MV-4-11 (cell line): Measurements from ENCODE around the gene GBP3.
"Not testable (repeated sequence)": the region's sequence is repeated elsewhere in the genome, so short reads cannot be mapped to it uniquely, and the experiment has no call there.

Experiments
- DNase-seq: peaks from one replicate; lab custom pipeline; 2025; lab: John Stamatoyannopoulos, UW

GBP3 gene

DNA sequence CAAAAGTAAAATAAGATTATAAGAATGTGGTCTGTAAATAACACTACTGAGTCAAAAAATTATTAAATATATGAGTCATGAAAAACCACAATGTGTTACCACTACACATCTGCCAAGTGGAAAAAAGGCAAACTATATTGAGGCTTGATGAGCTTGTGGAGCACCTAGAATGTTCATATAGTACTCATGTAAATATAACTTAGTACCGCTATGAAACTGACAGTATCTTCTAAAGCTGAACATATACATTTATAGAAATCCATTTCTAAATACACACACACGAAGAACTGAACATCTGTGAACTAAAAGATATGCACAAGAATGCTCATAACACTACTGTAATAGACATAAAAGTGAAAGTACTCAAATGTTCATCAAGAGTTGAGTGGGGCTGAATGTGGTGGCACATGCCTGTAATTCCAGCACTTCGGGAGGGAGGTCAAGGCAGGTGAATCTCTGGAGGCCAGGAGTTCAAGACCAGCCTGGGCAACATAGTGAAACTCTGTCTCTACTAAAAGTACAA, 18.5 kb upstream of the GBP3 start:
- DNase-seq, result no peak

DNA sequence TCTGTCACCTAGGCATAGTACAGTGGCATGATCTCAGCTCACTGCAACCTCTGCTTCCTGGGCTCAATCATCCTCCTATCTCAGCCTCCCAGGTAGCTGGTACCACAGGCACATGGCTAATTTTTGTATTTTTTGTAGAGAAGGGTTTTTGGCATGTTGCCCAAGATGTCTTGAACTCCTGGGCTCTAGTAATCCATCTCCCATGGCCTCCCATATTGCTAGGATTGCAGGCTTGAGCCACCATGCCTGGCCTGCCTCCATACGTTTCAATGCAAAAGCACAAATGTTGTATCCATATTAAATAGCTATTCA, 17.6 kb upstream of the GBP3 start:
- no peak for DNase-seq

DNA sequence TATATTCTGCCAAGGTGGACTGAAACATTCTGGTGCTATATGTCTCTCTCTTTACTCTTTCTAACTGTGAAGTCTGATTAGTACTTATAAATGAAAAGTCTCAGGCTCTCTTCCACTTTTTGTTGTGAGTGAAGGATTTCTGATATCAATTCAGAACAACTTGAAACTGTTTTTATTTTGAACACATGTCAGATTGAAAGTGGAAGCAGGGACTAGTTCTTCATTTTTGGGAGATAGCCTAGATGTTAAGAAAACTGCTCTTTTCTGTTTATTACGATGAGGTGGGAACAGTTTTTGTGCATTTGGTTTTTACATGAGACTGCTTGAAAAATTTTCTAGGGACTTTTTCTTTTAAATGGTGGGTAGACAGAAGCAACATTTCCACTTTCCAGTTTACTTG, 14.5 kb upstream of the GBP3 start:
- DNase-seq, result peak; percentile 54

DNA sequence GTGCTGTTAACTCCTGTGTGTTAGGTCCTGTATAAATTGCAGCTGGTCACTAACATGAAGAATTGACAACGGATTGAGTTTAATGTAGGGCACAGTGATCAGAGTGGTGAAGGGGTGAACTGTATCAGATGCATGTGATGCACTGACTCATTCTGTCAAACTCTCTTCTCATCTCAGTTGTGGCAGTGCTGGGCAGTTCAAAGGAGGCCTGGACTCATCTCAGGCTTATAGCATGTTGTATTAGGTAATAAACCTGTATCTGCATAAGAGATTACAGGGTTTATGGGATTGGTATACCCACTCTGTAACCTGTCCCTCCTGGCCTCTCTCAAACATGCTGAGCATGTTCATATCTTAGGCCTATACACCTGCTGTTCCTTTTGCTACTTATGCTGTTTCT, 12.4 kb upstream of the GBP3 start:
- DNase-seq, result no peak

DNA sequence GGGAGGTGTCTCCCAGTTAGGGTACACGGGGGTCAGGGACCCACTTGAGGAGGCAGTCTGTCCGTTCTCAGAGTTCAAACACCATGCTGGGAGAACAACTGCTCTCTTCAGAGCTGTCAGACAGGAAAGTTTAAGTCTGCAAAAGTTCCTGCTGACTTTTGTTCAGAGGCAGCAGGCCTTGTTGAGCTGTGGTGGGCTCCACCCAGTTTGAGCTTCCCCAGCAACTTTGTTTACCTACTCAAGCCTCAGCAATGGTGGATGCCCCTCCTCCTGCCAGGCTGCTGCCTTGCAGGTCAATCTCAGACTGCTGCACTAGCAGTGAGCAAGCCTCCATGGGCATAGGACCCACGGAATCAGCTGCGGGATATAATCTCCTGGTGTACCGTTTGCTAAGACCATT, 11.3 kb upstream of the GBP3 start:
- DNase-seq, result not testable (repeated sequence)

DNA sequence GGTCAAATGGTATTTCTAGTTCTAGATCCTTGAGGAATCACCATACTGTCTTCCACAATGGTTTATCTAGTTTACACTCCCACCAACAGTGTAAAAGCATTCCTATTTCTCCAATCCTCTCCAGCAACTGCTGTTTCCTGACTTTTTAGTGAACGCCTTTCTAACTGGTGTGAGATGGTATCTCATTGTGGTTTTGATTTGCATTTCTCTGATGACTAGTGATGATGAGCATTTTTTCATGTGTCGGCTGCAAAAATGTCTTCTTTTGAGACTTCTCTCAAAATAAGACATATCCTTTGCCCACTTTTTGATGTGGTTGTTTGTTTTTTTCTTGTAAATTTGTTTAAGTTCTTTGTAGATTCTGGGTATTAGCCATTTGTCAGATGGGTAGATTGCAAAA, 6.4 kb upstream of the GBP3 start:
- not testable (repeated sequence) for DNase-seq

DNA sequence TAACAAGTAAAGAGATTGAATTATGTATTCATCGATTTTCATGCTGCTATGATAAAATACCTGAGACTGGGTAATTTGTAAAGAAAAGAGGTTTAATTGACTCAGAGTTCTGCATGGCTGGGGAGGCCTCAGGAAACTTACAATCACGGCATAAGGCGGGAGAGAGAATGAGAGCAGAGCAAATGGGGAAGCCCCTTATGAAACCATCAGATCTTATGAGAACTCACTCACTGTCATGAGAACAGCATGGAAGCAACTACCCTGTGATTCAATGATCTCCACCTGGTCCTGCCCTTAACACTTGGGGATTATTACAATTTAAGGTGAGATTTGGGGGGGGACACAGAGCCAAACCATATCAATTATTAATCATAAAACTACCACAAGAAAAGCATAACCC, 3.3 kb upstream of the GBP3 start:
- DNase-seq, result no peak

DNA sequence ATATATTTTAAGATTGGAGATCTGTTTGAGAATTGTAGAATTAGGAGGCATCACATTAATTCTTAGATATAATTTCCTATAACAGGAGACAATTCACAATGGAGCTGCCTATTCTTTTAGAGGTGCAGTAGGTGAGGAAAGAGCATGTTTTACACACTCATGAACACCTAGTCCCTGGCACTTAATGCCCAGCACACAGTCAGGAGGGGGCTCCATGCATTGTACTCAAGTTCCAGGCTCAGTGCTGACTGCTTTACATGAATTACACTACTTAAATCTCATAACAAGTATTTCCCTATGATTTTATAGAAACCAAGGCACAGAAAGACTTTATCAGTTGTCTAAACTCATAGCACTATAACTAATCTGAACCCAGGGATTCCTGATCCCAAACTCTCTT, 360 bp upstream of the GBP3 start:
- DNase-seq, result no peak

DNA sequence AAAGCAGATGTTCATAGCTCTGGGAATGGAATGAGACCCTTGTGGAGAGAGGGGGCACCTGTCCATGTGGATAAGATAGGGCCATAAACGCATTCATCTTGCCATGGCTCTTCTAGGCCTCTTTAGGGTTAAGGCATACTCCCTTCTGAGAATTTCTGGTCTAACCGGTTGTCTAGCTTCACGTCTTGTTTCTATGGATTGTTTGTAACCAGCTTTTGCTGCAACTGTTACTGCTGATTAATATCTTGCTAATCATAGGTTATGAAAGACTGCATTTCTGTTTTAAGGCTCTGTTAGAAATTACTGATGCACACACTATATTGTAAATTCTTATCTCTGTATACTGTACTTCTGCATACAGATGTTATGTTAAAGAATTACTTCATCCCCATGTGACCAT, 4.3 kb downstream of the GBP3 start:
- DNase-seq, result not testable (repeated sequence)

DNA sequence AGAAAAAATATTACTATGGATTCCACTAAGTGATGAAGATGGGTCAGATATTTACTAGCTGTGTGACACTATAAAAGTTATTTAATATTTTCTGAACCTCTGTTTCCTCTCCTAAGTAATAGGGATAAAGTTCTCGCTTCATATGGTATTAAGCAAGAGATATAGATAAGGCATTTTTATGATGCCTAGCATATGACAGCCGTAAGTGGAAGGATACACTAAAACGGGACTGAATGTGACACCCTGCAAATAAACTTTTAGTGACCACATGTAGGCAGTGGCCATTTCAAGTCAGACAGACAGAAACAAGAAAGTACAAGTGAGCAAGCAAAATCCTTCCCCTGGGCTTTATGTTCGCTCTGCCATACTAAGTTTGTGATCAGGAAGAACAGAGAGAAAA, 14.2 kb downstream of the GBP3 start:
- no peak for DNase-seq

DNA sequence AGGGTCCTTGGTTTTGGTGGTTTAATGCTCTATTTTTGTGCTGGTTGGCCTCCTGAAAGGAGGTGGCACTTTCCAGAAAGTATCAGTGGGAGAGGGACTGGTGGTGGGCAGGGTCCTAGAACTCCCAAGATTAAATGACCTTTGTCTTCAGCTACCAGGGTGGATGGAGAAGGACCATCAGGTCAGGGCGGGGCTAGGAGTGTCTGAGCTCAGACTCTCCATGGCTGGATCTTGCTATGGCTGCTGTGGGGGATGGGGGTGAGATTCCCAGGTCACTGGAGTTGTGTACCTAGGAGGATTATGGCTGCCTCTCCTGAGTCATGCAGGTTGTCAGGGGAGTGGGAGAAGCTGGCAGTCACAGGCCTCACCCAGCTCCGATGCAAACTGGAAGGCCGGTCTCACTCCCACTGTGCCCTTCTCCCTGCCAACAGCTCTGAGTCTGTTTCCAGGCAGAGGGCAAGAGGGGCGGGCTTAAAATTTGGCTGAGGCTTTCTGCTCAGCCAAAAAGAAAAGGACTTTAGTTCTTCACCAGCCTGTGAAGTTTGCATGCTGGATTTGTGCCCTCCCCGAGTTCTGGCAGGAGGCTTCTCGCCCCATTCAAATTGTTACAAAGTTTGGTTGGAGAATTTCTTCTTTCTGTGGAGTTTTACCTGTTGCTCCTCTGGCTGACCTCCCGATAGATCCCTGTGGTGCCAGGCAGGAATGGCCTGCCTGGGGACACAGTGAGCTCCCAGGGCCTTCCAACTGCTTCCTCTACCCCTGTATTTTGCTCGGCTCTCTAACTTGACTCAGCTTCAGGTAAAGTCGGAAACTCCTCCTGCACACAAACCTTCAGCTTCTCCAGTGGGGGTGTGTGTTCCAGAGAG, 17.1 kb downstream of the GBP3 start:
- DNase-seq, result no peak

DNA sequence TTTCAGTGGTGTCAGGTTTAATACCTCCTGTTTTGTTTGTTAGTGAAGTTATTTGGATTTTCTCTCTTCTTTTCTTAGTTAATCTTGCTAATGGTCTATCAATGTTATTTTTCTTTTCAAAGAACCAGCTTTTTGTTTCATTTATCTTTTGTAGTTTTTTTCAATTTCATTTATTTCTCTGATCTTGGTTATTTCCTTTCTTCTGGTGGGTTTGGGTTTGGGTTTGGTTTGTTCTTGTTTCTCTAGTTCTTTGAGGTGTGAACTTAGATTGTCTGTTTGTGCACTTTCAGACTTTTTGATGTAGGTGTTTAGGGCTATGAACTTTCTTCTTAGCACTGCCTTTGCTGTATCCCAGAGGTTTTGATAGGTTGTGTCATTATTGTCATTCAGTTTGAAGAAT, 20.5 kb downstream of the GBP3 start:
- not testable (repeated sequence) for DNase-seq

DNA sequence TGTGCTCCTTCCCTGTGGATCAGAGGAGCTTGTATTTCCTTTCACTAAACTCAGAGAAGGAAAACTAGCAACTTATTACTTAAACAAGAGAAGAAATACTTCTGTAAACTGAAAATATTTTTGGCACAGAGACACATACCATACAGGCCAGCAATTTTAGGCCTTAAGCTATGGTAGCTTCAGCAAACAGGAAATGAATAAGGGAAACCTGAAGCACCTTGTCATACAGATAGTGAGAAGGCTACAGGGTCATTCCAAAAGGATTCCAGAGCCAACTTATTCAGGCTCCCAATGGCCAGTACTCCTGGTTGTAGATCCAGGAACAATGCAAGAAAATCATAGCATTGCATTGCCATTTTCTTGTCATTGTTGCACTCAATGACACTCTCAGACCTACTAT, 21.2 kb downstream of the GBP3 start:
- DNase-seq, result no peak

DNA sequence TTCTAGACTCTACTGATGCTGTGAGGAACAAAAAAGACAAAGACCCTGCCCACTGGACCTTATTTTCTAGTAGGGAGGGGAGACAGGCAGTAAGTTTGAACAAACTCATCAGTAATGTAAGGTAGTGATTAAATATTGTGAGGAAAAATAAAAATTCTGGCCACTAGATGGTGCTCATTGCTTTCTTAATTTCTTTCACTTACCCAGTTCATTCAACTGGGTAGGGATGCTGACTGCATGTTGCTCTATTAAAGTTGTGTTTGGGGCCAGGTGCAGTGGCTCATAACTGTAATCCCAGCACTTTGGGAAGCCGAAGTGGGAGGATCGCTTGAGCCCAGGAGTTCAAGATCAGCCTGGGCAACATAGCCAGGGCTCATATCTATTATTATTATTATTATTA, 23.9 kb downstream of the GBP3 start:
- peak; percentile 57 for DNase-seq

DNA sequence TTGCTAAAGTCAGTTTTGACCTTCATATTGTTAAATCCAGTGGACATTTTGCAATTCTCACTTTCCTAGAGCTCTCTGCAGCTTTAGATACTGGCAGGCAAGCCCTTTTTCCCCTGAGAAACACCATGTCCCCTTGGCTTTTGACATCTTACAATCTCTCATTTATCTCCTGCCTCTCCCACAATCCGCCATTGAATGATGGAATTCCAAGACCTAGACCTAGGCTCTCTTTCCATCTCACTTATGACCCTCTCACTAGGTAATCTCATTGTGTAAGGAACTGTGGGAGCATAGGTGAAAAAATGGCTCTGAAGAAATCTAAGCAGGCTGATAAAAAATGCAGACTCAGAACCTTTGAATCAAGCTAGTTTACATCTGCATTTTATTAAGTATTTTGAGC, 32.2 kb downstream of the GBP3 start:
- no peak for DNase-seq

DNA sequence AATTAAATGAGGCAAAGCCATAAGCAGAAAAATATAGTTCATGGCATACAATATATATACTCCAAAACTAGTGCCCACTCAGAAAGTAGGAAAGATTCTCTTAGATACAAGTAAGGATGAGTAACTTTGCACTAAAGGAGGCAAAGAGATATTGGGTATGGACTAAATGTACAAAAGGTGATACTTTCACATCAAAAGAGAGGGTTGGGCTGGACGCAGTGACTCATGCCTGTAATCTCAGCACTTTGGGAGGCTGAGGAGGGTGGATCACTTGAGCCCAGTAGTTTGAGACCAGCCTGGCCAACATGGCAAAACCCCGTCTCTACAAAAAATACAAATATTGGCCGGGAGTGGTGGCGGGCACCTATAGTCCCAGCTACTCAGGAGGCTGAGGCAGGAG, 37.0 kb downstream of the GBP3 start:
- DNase-seq, result no peak

DNA sequence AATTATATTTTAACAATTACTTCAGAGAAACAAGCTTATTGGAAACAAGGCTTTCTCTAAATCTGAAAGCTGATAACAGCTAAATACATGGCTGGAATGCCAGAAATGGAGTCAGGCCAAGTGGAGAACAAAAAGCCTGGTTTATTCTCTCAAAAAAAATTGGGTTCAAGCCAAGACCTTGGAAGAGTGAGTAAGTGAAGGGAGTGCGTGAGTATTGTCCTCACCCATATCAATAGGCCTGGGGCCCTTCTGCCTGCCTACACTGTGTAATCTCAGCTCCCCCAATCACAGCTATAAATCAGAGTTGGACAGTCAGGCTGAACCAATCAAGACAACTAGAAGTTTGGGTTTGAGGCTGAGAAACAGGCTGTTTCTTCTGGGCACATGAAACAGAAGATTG, 37.6 kb downstream of the GBP3 start:
- DNase-seq, result no peak

DNA sequence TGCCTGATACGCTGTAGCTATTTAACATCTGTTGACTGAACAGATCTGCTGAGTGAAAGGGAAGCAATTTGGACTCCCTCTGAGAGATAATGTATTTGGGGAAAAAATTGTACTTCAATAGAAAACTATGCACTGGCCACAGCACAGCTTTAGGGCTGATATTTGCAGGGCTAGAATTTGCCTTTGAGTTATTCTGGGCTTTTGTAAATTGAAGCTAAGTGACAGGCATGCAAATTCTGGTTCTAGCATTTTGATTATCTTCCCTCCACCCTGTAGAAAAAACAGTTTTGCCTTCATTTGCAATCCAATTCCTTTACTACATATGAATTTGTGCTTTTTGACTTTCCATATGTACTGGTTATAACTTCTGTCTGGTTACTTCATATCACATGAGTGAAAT, 38.1 kb downstream of the GBP3 start:
- DNase-seq, result no peak

DNA sequence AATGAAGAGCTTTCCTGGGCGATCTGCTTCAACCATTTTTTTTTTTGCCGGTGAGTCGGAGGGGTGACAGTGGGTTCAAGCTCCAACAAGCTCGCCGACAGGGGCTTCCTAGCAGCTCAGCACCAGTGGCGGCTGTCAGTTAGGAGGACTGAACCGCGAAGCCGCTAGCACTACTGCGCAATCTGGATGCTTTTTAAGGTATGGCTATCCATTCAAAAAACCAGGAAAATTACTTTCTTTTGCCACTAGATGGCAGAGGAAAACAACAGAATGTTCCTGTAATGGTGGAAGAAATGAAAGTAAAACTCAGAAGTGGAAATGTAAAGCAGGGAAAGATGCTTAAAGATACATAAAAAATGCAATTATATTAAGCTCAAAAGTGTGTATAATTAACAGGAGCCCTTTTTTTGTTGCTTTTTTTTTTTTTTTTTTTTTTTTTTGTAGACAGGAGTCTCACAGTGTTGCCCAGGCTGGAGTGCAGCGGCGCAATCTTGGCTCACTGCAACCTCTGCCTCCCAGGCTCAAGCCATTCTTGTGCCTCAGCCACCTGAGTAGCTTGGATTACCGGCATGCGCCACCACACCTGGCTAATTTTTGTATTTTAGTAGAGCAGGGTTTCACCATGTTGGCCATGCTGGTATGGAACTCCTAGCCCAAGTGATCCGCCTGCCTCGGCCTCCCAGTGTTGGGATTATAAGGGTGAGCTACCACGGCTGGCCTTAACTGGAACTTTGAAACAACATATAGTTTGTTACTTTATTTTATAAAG, 38.7 kb downstream of the GBP3 start:
- peak; percentile 85 for DNase-seq

DNA sequence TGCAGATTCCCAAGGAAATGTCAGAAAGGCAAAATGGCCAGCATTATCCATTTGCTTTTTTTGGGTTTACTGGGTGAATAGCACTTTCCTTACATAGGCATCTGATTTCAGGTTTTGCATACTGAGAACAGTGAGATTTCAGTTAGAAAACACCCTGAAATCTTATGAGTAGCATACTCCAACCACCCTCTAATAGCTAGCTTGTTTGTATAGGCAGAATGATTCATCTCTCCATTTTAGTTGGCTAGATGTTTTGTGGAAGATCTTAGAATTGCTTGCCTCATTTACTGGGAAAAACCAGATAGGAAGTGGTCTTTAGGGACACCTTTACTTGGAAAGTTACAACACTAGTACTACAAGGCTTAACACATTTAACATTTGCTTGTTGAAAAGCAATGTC, 40.6 kb downstream of the GBP3 start:
- no peak for DNase-seq

DNA sequence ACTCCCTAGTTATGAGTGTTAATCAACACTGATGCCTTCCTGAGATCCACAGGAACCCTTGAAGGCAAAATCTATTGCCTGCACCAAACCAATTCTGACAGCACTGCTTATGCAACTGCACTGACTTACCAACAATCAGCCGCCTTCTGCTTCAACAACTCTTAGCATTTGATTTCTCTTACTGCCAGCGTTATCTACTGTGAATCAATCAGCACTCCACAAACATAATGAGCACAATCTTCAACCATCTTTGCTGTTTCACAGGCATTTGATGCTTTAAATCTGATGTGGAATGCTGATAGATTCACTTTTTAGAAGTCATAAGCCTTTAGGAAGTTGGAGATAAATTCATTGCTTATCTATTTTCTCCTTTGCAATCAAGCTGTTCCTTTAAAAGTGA, 41.2 kb downstream of the GBP3 start:
- DNase-seq, result not testable (repeated sequence)

DNA sequence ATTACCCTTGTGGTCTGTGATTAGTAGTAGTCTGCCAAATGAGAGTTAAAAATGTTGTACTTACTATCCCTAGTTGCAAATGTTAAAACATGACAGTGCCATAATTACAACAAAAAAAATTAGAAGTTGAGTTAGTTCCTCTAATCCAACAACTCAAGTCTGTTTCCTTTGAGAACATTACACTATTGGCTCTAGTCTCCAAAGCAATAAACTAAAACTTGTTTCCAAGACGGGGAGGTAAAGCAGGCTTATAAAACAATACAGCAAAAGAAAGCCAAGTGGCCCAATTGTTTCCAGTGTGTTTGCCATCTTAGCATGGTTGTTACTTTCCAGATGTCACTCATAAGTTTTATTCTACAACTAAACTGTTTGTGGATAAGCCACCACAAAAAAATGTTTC, 41.8 kb downstream of the GBP3 start:
- DNase-seq, result peak; percentile 12

DNA sequence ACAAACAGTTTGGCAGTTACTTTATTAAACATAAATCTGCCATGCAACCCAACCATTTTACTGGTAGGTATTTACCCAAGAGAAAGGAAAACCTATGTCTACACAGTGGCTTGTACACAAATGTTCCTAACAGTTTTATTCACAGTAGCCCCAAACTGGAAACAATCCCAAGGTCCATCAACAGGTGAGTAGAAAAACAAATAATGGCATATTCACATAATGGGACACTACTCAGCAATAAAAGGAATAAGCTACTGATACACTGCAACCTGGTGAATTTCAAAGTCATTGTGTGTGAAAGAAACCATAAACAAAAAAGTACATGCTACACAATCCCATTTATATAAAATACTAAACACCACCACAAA, 42.9 kb downstream of the GBP3 start:
- DNase-seq, result no peak
